HG03045 (cell line): Measurements from ENCODE around the gene HSFX1.

Source experiments
- ATAC-seq: cut with Tn5 transposase; IDR thresholded peaks from one replicate; pipeline ENCODE4 v1.9.1; 2021; ENCODE audit warnings: mild to moderate bottlenecking, moderate library complexity; ENCODE audit not compliant: unreplicated experiment

The HSFX1 gene

GRCh38 chrX:149804102-149804501, 30.2 kb downstream of the HSFX1 start:
- ATAC-seq, result no peak

DNA sequence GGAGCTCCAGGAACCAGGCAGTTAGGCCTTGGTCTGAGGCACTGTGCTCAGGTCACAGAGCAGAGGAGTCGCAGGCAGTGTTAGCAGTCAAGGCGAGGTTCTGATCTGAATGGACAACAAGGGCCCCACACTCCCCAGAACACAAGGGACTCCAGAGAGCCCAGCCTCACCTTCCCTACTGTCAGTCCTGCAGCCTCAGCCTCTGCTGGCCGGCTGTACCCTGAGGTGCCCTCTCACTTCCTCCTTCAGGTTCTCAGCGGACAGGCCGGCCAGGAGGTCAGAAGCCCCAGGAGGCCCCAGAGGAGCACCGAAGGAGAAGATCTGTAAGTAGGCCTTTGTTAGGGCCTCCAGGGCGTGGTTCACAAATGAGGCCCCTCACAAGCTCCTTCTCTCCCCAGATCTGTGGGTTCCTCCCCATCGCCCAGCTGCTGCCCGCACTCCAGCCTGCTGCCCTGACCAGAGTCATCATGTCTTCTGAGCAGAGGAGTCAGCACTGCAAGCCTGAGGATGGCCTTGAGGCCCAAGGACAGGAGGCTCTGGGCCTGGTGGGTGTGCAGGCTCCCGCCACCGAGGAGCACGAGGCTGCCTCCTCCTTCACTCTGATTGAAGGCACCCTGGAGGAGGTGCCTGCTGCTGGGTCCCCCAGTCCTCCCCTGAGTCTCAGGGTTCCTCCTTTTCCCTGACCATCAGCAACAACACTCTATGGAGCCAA, 34.0 kb downstream of the HSFX1 start:
- ATAC-seq, result no peak

DNA sequence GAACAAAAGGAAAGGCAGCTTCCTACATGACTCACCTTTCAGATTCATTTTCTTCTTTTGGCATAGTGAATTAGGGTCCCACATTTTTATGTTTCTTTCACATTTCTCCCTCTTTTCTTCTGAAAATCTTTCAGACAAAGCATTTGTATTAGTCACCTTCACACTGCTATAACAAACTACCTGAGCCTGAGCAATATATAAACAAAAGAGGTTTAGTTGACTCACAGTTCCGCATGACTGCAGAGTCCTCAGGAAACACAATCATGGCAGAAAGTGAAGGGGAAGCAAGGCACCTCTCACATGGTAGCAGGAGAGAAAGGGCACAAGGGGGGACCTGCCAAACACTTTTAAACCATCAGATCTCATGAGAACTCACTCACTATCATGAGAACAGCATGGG, 44.8 kb downstream of the HSFX1 start:
- ATAC-seq, result no peak

DNA sequence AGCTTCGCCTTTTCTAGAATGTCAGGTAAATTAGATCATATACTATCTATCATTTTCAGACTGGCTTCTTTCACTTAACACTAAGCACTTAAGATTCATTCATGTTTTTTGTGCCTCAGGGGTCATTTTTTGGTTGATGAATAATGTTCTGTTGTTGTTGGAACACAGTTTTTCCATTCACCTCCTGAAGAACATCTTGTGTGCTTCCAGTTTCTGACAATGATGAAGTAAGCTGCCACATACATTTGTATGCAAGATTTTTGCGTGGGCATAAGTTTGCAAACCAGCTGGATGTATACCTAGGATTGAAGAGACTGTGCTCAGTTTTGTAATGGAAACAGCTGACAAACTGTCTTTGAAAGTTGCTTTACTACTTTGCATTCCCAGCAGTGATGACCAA, 45.5 kb downstream of the HSFX1 start:
- ATAC-seq, result no peak

DNA sequence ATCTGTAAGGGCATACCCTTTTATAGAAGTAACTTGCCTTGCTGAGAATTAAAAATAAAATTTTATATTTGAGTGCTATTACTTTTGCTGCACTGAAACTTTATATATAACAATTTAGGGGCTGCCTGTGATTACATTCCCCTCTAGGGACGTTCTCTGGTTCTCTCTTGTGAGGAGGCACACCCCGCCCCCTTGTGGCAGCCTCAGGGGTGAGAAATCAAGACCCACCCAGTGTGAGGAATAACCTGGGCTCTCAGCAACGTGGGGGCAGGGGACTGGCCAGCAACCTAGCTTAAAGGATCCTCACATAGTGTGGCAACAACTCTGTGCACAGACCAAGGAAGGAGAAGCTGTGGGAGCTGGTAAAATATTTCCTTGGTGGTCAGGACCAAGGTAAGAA, 51.6 kb downstream of the HSFX1 start:
- no peak for ATAC-seq
